ENCODE results near the gene ORC2.
"Not testable (repeated sequence)": the region's sequence is repeated elsewhere in the genome, so short reads cannot be mapped to it uniquely, and the experiment has no call there.

ORC2 gene

DNA sequence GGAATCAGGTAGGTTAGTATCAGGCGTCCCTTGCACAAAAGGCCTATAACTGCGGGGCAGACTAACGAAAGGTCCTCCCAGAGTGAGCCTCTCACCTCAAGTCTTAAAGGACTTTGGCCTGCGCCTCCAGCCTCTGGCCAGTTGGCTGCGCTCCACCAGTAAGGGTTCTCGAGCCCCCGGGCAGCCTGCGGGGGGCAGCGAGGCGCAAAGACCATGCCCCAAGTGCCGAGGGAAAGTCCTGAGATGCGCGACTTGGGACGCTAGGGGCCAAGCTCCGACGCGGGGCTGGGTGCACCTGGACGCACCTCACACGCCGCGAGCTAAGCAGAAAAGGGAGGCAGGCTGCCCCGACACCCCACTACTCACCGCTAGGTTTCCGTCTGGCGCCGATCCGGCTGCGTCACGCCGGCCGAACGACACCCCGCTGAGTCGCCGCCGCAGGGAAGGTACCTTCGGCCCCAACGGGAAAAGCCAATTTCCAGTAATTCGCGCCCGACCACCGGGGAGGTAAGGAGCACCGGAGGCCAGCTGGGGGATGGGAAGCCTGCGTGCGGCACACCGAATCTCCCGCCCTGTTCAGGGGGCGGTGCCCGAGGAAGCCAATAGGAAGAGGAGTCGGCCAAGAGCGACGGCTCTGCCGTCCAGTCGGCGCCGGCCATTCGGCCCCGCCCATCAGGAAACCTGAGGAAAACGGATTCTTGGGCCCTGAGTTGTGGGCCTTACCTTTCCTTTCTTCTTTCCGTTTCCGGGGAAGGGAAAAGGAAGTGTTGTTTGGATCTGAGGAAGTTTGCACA lies at the start of gene ORC2:
ORC2 (minus strand) TSS at position 537 of the 794 bp plus-strand sequence. CDS start 5,537 bp downstream, outside the sequence.
- peak; percentile 86 to 90 for DNase-seq (ENCODE audit: low read depth in 2 of 2)

DNA sequence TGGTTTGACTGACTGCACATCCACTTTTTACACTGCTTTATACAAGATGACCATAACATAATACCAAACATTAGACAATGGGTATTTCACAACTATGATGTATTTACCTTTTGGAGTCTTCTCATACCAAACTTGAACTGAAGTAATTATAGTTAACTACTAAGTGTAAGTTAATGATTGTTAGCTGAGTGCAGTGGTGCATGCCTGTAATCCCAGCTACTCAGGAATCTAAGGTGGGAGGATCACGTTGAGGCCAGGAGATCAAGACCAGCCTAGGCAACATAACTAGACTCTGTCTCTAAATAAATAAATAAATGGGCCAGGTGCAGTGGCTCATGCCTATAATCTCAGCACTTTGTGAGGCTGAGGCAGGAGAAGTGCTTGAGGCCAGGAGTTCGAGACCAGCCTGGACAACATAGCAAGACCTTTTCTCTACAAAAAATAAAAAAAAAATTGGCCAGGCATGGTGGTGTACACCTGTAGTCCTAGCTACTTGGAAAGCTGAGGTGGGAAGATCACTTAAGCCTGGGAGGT lies 44.9 kb upstream of the ORC2 start:
- DNase-seq (ENCODE audit: low read depth in 2 of 2), result no peak

DNA sequence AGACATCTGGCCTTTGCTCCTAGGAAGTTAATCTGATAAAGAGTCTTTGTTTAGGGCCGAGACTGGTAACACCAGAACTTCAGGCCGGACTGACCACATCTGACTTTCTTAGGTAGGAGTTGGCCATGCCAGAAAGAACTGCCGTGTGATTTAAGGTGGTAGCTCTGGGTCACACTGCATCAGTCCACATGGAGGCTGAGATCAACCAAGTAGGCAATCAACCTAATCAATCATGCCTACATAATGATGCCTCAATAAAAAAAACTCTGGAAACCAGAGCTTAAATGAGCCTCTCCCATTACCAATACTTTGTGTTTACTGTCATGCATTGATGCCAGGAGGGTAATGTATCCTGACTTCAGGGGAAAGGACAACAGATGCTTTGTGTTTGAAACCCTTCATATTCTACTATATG lies 44.1 kb upstream of the ORC2 start:
- DNase-seq (ENCODE audit: low read depth in 2 of 2), result no peak

- no peak for DNase-seq (ENCODE audit: low read depth in 2 of 2)
These were observed 43.2 kb upstream of the ORC2 start for GRCh38 chr2:201006704-201007103.

- DNase-seq (ENCODE audit: low read depth in 2 of 2), result no peak
These were observed 40.9 kb upstream of the ORC2 start for GRCh38 chr2:201004370-201004769.

DNA sequence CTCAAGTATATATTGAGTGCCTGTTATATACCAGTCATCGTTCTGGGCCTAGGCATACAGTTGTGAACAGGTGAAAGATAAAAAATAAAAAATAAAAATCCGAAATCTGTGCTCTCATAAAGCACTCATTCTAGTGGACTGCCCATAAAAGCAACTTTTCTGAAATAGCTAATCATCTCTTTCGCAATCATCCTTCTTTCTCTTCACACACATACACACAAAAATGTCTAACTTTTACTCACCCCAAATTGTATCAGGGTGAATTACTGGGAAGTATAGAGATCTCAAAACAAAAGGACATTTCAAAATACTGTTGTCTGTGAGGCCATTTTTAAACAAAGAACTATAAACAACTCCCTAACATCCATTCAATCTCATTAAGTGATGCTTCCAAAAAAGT lies 29.6 kb upstream of the ORC2 start:
- no peak for DNase-seq (ENCODE audit: low read depth in 2 of 2)

DNA sequence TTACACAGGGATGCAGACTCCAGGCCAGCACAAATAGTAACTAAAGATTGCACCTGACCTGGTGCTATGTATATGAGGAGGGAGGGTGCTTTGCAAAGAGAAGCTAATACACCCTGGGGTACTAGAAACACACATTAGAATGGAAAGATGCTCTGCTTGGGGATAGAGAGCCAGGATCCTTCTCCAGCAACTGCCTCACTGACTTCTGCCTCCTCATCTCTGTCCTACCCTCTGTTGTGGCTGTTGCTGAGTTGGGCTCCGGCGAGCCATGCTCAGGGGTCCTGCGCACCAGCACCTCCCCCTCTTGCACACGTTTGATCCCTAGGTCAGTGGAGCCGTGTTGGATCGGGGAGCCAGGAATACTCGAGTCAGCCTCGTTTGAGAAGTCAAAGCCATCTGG lies 23.7 kb upstream of the ORC2 start:
- no peak for DNase-seq (ENCODE audit: low read depth in 2 of 2)

GRCh38 chr2:200985799-200986198 lies 22.3 kb upstream of the ORC2 start:
- no peak for DNase-seq (ENCODE audit: low read depth in 2 of 2)

DNA sequence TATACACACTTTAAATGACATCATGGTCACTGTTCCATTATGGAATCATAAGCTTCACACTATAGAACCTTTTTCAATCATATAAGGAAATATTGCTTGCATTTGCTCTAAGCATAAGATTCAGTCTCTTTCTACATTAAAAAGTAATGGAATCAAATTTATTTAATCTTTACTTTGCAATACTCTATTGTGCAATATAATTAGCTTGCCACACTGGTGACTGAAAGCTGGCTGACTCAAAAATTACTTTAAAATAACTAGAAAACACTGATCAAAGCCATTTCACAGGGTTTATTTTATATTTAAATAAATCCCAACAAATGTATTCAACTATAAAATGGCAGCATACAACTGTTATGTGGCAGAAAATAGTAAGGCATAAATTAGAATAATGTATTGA lies 13.2 kb upstream of the ORC2 start:
- DNase-seq (ENCODE audit: low read depth in 2 of 2), result no peak

GRCh38 chr2:200975672-200976071 lies 12.2 kb upstream of the ORC2 start:
- DNase-seq (ENCODE audit: low read depth in 2 of 2), result no peak

DNA sequence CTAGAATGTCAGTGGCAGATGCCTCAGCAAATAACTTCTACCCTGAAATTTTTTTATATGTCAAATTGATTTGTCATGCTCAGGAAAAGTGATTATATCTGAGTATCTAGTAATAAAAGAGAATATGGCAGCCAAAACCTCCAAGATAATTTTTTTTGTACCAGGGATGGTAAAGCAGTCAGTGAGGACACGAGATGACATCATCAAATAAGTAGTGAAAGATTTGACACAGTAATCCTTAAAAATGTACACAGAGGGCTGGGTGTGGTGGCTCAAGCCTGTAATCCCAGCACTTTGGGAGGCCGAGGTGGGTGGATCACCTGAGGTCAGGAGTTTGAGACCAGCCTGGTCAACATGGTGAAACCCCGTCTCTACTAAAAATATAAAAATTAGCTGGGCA lies 6.6 kb upstream of the ORC2 start:
- DNase-seq (ENCODE audit: low read depth in 2 of 2), result not testable (repeated sequence)

GRCh38 chr2:200968735-200969134 lies 5.3 kb upstream of the ORC2 start:
- DNase-seq (ENCODE audit: low read depth in 2 of 2), result no peak

GRCh38 chr2:200968162-200968561 lies 4.7 kb upstream of the ORC2 start:
- no peak for DNase-seq (ENCODE audit: low read depth in 2 of 2)

- DNase-seq (ENCODE audit: low read depth in 2 of 2), result no peak
These were observed 3.3 kb upstream of the ORC2 start for GRCh38 chr2:200966770-200967169.

GRCh38 chr2:200964498-200964897 lies 1.0 kb upstream of the ORC2 start:
- DNase-seq (ENCODE audit: low read depth in 2 of 2), result no peak

GRCh38 chr2:200963918-200964252 lies 425 bp upstream of the ORC2 start:
- not testable (repeated sequence) for DNase-seq (ENCODE audit: low read depth in 2 of 2)

DNA sequence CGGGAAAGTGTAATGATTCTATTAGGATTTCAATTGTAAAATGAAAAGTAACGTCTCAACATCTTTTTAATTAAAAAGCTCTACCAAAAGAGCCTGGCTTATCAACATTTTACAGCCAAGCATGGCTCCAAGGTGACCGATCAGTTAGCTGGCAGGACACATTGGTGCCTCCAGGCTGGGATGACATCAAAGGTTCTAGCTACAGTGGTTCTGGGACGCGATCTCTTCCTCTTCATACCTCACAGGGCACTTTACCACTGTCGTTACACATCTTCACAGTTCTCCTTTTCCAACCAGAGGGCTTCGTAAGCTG lies 693 bp downstream of the ORC2 start:
- DNase-seq (ENCODE audit: low read depth in 2 of 2), result no peak

DNA sequence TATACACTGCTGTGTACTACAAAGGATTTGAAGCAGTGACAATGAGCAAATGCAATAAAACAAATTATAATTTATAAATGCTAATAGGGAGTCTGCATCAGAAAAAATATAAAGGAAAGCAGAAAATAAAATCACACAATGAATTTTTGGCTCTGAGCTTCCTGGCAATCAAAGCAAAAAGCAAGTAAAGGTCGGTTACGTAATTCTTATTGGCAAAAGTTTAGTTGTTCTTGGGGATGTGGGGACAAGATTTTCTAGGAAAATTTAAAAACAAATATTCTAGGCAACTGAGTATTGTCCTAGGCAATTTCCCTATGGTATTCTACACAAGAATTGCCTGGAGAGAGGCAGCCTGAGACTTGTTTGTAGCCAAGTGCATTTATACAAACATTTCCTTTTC lies 1.8 kb downstream of the ORC2 start:
- DNase-seq (ENCODE audit: low read depth in 2 of 2), result no peak

- DNase-seq (ENCODE audit: low read depth in 2 of 2), result no peak
These were observed 13.1 kb downstream of the ORC2 start for GRCh38 chr2:200950378-200950777.

DNA sequence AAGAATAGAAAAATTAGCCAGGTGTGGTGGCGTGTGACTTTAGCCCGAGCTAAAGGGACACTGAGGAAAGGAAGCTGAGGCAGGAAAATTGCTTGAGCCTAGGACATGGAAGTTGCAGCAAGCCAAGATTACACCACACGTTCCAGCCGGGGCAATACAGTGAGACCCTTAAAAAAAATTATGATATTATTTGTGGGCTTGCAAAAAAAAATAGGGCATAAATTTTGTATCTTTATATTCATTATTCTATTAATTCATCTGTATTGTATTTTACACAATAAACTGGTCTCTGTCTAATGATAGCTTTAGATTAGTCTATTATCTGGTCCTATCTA lies 18.1 kb downstream of the ORC2 start:
- DNase-seq (ENCODE audit: low read depth in 2 of 2), result no peak

DNA sequence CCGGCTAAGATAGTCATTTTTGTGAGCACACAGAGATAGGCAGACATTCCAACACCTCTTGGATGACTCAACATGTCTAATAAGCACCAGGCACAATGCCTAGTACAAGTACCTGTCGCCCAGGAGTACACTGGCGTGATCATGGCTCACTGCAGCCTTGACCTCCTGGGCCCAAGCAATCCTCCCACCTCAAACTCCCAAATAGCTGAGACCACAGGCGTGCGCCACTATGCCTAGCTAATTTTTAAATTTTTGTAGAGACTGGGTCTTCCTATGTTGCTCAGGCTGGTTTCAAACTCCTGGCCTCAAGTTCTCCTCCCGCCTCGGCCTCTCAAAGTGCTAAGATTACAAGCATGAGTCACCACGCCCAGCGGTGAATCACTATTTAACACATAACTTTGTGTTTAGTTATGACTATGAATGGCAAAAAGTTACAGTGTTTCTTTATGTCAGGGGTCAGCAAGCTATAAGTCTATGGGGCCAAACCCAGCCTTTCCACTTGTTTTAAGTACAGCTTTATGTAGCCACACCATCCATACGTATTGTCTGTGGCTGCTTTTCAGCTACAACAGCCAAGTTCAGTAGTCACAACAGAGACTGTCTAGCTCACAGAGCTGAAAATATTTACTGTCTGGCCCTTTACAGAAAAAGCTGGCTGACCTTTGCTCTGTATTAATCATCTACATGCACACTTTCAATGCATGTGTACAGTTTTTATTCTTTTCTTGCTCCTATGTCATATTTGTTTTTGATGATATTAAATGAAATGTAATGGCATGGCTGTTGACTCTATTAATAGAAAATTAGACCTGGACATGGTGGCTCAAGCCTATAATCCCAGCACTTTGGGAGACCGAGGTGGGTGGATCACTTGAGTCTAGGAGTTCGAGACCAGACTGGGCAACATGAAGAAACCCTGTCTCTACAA lies 18.7 kb downstream of the ORC2 start:
- peak; percentile 54 to 70 for DNase-seq (ENCODE audit: low read depth in 2 of 2)

DNA sequence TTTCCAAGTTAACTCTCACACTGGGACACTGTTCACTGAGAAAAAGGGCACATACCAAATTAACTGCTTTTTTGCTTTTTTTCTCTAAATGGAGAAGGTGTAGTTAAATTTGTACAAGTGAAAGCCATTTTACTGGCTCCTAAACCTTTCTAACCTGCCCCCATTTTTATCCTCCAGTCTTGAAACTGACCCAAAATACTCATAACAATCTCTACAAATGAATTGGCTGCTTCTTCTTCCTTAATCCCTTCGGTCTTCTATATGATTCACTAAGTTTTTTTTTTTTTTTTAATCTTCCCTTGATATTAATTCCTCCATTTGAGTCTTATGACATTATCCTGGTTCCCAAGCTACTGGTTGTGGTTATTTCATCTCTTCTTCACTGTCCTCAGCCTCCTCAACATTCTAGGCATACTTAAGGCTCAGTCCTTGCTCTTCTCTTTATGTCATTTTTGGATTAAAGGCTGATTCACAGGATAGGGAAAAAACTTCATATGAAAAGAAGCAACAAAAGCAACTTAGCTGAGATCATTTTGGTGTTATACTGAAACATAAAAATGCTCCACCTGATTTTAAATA lies 19.8 kb downstream of the ORC2 start:
- DNase-seq (ENCODE audit: low read depth in 2 of 2), result no peak

- DNase-seq (ENCODE audit: low read depth in 2 of 2), result no peak
These were observed 23.6 kb downstream of the ORC2 start for GRCh38 chr2:200939832-200940231.
